RPMI8226 (cell line): ENCODE measurements around the gene CAMK2G.
"Not testable (repeated sequence)": the region's sequence is repeated elsewhere in the genome, so short reads cannot be mapped to it uniquely, and the experiment has no call there.

Experiments used
- DNase-seq: peaks from one replicate; pipeline ENCODE4 v3.0.0-alpha.2; 2015

Gene CAMK2G

GRCh38 chr10:73838008-73838567 lies 36.3 kb downstream of the CAMK2G start:
- DNase-seq: no peak

DNA sequence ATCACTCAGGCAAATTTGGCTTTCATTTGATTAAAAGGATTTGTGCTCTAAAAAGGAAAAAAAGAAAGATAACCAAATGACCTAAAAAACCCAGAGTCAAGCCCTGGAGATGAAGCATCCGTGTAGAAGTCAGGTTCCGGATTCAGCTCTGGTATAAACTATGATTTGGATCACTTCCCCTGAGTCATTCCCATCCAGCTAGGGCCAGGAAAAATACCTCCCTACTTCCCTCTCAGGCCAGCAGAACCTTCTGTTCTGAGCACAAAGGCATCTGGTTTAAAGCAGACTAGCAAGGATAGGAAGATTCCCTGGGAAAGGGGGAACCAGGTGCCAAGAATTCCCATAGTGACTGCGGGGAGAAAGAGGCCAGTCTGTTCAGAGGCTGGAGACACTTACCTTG lies 37.3 kb downstream of the CAMK2G start:
- DNase-seq: no peak

- DNase-seq: no peak
These were observed 37.9 kb downstream of the CAMK2G start for GRCh38 chr10:73836427-73836980.

DNA sequence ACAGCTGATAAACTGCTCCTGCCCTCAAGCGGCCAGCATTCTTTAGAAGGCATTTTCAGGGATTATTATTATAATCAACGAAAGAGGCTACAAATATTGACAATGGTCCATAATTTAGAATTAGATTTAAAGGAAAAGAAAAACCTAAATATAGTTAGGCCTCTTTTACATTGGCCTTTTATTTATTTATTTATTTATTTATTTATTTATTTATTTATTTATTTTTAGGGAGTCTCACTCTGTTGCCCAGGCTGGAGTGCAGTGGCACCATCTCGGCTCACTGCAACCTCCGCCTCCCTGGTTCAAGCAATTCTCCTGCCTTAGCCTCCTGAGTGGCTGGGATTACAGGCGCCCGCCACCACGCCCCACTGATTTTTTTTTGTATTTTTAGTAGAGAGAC lies 45.3 kb downstream of the CAMK2G start:
- not testable (repeated sequence) for DNase-seq

DNA sequence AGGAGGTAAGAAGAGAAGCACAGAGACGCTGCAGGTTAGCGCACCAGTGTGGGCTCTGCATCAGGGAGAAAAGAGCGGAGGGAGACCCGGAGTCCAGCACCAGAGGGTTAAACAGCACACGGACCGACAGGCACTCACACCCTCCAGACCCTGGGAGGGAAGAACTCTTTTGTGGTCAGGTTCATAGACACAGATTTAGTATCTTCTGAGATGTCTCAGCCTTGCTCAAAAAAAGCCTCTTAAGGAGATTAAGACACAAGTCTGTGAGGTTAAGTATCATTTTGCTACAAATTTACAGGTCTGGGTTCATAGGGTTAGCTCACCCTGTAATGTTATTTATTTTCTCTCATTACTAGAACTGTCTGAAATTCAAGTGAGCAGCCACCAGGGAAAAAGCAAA lies 46.2 kb downstream of the CAMK2G start:
- no peak for DNase-seq

DNA sequence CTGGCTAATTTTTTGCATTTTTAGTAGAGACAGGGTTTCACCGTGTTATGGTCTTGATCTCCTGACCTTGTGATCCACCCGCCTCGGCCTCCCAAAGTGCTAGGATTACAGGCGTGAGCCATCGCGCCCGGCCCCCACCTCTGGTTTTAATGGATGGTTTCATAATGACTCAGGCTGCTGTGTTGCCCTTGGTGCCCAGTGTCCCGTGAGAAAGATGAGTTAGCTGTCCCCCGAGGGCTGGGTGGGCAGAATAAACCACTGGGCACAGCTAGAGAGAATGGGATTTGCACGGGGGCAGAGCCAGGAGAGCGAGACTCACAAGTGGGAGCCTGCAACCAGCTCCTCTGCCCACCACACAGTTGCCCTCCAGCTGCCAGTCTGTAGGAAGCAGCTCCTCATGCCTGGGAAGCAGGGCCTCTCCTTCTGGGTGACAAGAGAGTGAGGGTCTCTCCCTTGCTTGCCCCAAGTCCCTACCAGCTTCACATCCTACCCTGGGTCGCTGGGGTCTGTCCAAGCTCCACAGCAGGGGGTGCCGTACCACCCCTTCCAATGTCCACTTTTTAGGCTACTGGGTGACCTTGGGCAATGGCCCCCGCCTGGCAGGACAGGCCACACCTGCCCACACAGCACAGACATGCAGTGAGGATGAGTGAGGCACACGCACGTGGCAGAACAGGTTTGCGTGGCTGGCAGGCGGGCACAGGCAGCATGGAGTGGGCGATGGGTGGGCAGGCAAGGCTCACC lies 46.8 kb downstream of the CAMK2G start:
- no peak for DNase-seq

- no peak for DNase-seq
These were observed 50.1 kb downstream of the CAMK2G start for GRCh38 chr10:73824146-73824725.

DNA sequence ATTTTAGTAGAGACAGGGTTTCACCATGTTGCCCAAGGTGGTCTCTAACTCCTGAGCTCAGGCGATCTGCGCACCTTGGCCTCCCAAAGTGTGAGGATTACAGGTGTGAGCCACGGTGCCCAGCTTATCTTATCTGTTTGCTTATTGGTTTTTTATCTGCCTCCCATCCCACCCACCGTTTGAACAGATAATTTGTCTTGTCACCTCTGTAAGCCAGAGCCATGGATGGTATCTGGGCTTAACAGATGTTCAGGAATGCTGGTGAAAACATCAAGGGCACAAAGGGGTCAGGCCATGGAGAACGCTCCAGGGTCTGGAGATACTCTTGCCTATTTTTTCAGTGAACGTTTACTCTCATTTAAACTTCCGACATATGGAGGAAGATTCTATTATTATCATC lies 51.0 kb downstream of the CAMK2G start:
- no peak for DNase-seq

GRCh38 chr10:73819513-73820093 lies 54.8 kb downstream of the CAMK2G start:
- no peak for DNase-seq

- DNase-seq: no peak
These were observed 55.3 kb downstream of the CAMK2G start for GRCh38 chr10:73819081-73819480.

DNA sequence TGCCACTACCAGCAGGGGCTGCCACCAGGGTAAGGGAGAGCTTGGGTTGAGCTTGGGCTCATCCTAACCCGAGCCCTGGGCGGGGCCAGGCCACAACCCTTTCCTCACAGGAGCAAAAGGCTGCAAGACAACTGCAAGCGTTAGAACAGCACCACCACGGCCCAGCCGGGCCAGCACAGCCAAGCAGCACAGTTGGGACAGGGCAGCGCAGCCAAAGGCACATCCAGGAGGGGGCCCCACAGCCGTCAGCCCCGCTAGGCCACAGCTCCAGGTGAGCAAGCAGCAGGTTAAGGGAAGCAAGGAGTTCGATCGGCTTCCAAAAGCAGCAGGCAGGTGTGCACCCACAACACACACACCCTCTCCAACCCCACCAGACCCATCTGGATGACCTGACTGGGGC lies 56.0 kb downstream of the CAMK2G start:
- DNase-seq: no peak

- DNase-seq: no peak
These were observed 56.5 kb downstream of the CAMK2G start for GRCh38 chr10:73817826-73818225.

GRCh38 chr10:73816917-73817729 lies 57.2 kb downstream of the CAMK2G start:
- DNase-seq: no peak

GRCh38 chr10:73815719-73816030 lies 58.7 kb downstream of the CAMK2G start:
- no peak for DNase-seq

GRCh38 chr10:73814896-73815718 lies 59.2 kb downstream of the CAMK2G start:
- DNase-seq: no peak

- no peak for DNase-seq
These were observed 60.0 kb downstream of the CAMK2G start for GRCh38 chr10:73814276-73814895.

- no peak for DNase-seq
These were observed 61.0 kb downstream of the CAMK2G start for GRCh38 chr10:73813333-73813732.

DNA sequence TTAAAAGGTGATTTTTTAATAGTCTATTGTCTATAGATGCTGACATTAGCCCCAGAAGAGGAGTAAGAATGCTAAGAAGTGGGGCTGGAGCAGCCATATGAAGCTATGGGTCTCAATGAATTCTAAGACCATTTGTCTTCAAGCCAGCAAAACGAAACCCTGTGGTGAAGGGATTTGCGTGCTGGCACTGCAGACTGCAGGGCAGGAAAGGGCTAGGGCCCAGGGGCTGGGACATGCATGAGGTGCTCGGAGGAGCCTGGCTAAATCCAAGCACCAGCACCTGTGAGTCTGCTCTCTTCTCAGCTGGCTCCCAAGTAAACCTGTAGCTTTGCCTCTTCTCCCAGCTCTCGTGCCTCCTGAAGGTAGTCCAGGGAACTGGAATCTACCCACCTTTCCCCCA lies 61.7 kb downstream of the CAMK2G start:
- DNase-seq: no peak

- DNase-seq: peak; percentile 10
These were observed 63.5 kb downstream of the CAMK2G start for GRCh38 chr10:73810735-73811465.

DNA sequence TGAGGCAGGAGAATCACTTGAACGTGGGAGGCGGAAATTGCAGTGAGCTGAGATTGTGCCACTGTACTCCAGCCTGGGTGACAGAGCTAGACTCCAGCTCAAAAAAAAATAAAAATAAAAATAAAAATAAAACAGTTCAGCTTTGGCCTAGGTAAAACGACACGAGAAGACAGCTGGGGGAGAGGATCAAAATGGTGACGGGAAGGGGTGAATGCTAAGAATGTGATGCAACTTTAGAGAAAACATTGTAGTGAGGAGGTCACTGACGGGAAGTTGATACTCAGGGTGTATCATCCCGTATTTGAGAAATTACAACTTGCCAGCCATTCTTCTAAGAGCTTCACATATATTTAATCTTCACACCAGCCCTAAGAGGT lies 64.0 kb downstream of the CAMK2G start:
- DNase-seq: no peak
